Muscle layer of colon (tissue), 2 donors: ENCODE results near the gene TRPC4.

Experiments
- H3K27ac ChIP-seq: one replicate; pipeline ENCODE4 v1.7.0; 2013; ENCODE audit warnings: low read depth, mild to moderate bottlenecking, low read length, moderate library complexity
- H3K27me3 ChIP-seq, 2 donors: one replicate each; pipeline ENCODE4 v1.7.0; 2013; ENCODE audit warnings: low read length in 2 of 2, mild to moderate bottlenecking in 2 of 2; ENCODE audit not compliant: insufficient read depth in 2 of 2, control insufficient read depth in 1 of 2
- H3K36me3 ChIP-seq: one replicate; pipeline ENCODE4 v1.7.0; 2013; ENCODE audit warnings: mild to moderate bottlenecking, low read length; ENCODE audit not compliant: insufficient read depth
- H3K4me1 ChIP-seq: one replicate; pipeline ENCODE4 v1.7.0; 2013; ENCODE audit warnings: mild to moderate bottlenecking, low read length; ENCODE audit not compliant: insufficient read depth
- H3K4me3 ChIP-seq, 2 donors: one replicate each; pipeline ENCODE4 v1.7.0; 2013; ENCODE audit warnings: low read length in 2 of 2, low read depth in 1 of 2, mild to moderate bottlenecking in 1 of 2, moderate library complexity in 1 of 2
- H3K9ac ChIP-seq: one replicate; pipeline ENCODE4 v1.7.0; 2013; ENCODE audit warnings: low read length
- H3K9me3 ChIP-seq: one replicate; pipeline ENCODE4 v1.7.0; 2013; ENCODE audit warnings: mild to moderate bottlenecking, low read length
- donor health status: abdominal sarcoma.
- donor health status: Adenocarcinoma of cecum.

Gene TRPC4

GRCh38 chr13:37716420-37717195, 153.0 kb downstream of the TRPC4 start:
- Histone ChIP-seq H3K4me3 (no peak overlapping the region), H3K9me3 (no peaks in the 10 kb centered on the region), H3K9ac (no peak overlapping the region), H3K4me1 (peaks cover 11% of the 10 kb centered on the region), H3K27me3 (no peaks in the 10 kb centered on the region), H3K36me3 (no peaks in the 10 kb centered on the region), H3K27ac (no peak overlapping the region)

DNA sequence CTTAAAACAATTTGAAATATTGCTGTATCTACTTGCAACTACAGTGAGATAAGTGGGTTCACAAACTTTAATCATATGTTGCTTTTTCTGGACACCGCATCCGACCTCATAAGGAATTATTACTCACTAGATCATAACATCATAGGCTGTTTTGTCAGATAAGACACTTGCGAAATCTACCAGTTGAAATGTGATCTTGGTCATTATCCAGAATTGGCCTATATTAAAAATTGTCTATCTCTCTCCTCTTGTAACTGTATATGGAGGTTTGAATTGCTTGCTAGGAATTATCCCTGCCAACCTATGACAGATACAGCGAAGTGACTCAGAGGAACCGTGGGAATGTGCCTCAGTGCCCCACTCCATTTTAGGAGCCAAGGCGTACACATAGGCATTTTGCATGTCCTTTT, 154.0 kb downstream of the TRPC4 start:
- H3K9me3 ChIP-seq, result no peaks in the 10 kb centered on the region
- H3K27me3 ChIP-seq, result no peaks in the 10 kb centered on the region
- no peak overlapping the region for H3K9ac ChIP-seq
- H3K4me3 ChIP-seq, result no peak overlapping the region
- H3K4me1 ChIP-seq, result peaks cover 11% of the 10 kb centered on the region
- no peak overlapping the region for H3K27ac ChIP-seq
- H3K36me3 ChIP-seq, result no peaks in the 10 kb centered on the region

GRCh38 chr13:37709318-37709717, 160.3 kb downstream of the TRPC4 start:
- Histone ChIP-seq H3K9me3 (no peaks in the 10 kb centered on the region), H3K4me3 (no peak overlapping the region), H3K9ac (no peak overlapping the region), H3K27me3 (no peaks in the 10 kb centered on the region), H3K27ac (no peak overlapping the region), H3K4me1 (peaks cover 8% of the 10 kb centered on the region), H3K36me3 (no peaks in the 10 kb centered on the region)

DNA sequence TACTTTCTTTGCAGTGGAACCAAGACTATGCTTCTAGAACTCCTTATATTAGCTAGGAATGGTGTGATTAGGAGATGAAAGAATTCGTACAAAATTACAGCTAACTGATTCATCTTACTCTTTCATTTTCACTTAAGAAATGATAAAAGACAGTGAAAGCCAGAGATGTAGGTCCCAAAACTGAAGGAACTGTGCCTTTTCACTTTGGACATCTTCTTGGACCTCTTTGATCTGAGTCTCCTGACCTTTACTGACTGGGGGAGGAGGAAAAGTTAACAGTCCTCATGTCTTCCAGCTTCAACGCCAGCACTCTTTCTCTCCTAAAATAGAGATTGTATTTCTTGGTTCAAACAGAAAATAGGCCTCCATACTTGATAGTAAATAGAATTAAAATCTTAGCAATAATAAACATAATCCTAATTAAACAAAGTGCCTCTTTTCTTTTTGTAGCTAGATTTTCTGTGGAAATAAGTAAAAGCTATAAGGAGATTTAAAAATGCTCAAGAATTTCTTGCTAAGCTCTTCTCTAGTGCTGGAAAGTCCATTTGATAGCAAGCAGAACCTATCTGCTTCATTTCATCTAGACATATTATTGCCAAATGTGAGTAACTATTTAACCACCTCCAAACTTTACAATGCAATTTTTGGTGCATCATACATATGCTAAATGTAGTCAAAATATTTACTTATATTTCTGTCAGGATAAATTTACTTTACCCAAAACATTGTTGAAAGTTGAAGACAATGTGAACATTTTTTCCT, 161.7 kb downstream of the TRPC4 start:
- Histone ChIP-seq H3K4me3 (no peak overlapping the region), H3K9me3 (no peaks in the 10 kb centered on the region), H3K27ac (peak overlapping the region; percentile 14), H3K4me1 (peaks cover 8% of the 10 kb centered on the region), H3K27me3 (no peaks in the 10 kb centered on the region), H3K36me3 (no peaks in the 10 kb centered on the region), H3K9ac (no peak overlapping the region)

DNA sequence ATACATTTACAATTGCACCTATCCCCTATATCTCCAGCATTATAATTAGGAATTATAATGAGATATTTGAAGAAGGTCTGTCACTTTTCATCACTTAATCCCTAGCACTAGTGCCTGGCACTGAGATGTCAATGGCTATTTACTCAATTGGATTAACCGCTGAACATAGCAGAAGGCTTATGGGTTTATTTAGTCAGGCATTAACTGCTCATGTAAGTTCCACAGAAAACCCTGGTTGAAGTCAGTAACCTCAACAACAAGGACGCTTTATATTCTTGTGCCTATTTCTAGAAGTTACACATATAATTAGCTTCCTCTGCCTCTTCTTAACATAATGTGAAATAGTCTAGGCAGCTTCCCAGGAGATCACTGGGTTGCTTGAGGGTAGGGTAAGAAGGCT, 163.5 kb downstream of the TRPC4 start:
- no peaks in the 10 kb centered on the region for H3K27me3 ChIP-seq
- no peak overlapping the region for H3K27ac ChIP-seq
- H3K9ac ChIP-seq, result no peak overlapping the region
- no peaks in the 10 kb centered on the region for H3K9me3 ChIP-seq
- H3K36me3 ChIP-seq, result no peaks in the 10 kb centered on the region
- H3K4me3 ChIP-seq, result no peak overlapping the region
- peaks cover 18% of the 10 kb centered on the region for H3K4me1 ChIP-seq

GRCh38 chr13:37701972-37702371, 167.6 kb downstream of the TRPC4 start:
- H3K4me1 ChIP-seq, result peaks cover 11% of the 10 kb centered on the region
- H3K9me3 ChIP-seq, result no peaks in the 10 kb centered on the region
- H3K4me3 ChIP-seq, result no peak overlapping the region
- no peak overlapping the region for H3K27ac ChIP-seq
- H3K9ac ChIP-seq, result no peak overlapping the region
- no peaks in the 10 kb centered on the region for H3K36me3 ChIP-seq
- no peaks in the 10 kb centered on the region for H3K27me3 ChIP-seq

DNA sequence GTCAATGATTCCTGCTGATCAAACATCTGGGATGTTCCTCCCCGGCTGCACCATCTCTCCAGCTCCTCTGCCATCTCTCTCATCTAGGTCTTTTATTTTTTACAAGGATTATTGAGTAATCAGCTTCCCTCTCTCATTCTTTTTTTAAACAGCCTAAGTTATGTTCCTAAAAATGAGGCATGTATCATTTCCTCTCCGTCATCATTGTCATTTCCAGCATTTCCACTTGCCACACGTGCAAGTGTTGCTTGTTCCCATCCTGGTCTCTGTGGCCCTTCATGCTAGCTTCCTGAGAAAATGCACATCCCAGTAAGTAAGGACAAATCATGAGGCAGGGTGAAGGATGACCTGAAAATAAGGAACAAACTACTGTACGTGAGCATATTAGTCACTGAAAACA, 168.3 kb downstream of the TRPC4 start:
- no peak overlapping the region for H3K4me3 ChIP-seq
- H3K36me3 ChIP-seq, result no peaks in the 10 kb centered on the region
- H3K27me3 ChIP-seq, result no peaks in the 10 kb centered on the region
- no peaks in the 10 kb centered on the region for H3K9me3 ChIP-seq
- peaks cover 11% of the 10 kb centered on the region for H3K4me1 ChIP-seq
- no peak overlapping the region for H3K27ac ChIP-seq
- no peak overlapping the region for H3K9ac ChIP-seq

DNA sequence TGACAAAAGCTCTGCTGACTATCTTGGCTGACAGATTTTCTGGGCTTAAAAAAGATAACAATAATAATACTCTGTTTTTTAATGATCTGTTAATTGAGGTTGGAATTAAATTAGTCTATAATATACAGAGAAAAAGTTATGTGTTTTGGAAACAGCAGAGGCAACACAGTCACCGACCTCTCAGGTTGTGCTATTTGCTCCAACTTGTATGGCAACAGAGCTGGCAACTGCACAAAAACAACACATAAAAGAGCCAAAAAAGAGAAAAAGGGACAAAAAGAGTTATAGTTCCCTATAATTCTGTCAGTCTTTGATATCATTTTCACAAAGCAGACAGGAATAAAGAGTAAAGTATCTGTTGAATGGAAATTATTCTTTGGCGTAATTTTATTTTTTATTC, 168.7 kb downstream of the TRPC4 start:
- Histone ChIP-seq H3K27me3 (no peaks in the 10 kb centered on the region), H3K27ac (no peak overlapping the region), H3K9ac (no peak overlapping the region), H3K9me3 (no peaks in the 10 kb centered on the region), H3K4me3 (no peak overlapping the region), H3K36me3 (no peaks in the 10 kb centered on the region), H3K4me1 (peaks cover 11% of the 10 kb centered on the region)

DNA sequence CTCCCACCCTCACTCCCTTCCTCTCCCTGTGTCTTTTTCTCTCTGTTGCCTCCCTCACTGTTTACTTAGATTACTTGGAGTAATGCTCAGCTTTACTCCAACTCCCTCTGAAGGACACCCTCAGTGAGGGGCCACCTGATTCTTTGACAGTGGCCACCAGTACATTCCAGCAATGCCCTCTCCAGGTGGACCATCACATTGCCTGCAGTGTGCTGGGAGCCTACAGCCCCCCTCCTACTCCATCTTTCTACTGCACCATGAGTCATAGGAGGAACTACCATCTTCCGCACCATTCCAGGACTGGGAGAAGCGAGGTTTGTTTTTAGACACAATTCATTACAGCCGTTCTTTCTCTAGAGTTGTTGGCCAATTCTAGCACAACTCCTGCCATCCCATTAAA, 174.4 kb downstream of the TRPC4 start:
- no peak overlapping the region for H3K4me3 ChIP-seq
- no peaks in the 10 kb centered on the region for H3K9me3 ChIP-seq
- no peaks in the 10 kb centered on the region for H3K27me3 ChIP-seq
- no peaks in the 10 kb centered on the region for H3K36me3 ChIP-seq
- H3K9ac ChIP-seq, result no peak overlapping the region
- no peak overlapping the region for H3K27ac ChIP-seq
- H3K4me1 ChIP-seq, result no peaks in the 10 kb centered on the region

DNA sequence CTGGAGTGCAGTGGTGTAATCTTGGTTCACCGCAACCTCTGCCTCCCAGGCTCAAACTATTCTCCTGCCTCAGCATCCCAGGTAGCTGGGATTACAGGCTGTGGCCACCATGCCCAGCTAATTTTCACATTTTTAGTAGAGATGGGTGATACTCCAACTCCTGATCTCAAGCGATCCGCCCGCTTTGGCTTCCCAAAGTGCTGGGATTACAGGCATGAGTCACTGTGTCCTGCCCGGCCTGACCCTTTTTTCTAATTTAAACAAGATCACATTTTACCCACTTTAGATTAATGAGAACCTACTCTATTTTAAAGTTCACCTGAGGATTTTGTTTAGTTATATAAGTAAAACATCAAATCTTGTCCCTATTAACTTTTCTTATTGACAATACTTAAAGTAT, 179.2 kb downstream of the TRPC4 start:
- no peak overlapping the region for H3K27ac ChIP-seq
- no peaks in the 10 kb centered on the region for H3K27me3 ChIP-seq
- H3K9ac ChIP-seq, result no peak overlapping the region
- H3K36me3 ChIP-seq, result no peaks in the 10 kb centered on the region
- no peaks in the 10 kb centered on the region for H3K4me1 ChIP-seq
- no peak overlapping the region for H3K4me3 ChIP-seq
- no peaks in the 10 kb centered on the region for H3K9me3 ChIP-seq

GRCh38 chr13:37686501-37686900, 183.1 kb downstream of the TRPC4 start:
- H3K9me3 ChIP-seq, result no peaks in the 10 kb centered on the region
- no peaks in the 10 kb centered on the region for H3K4me1 ChIP-seq
- no peaks in the 10 kb centered on the region for H3K36me3 ChIP-seq
- no peak overlapping the region for H3K9ac ChIP-seq
- H3K27ac ChIP-seq, result no peak overlapping the region
- no peaks in the 10 kb centered on the region for H3K27me3 ChIP-seq
- no peak overlapping the region for H3K4me3 ChIP-seq

DNA sequence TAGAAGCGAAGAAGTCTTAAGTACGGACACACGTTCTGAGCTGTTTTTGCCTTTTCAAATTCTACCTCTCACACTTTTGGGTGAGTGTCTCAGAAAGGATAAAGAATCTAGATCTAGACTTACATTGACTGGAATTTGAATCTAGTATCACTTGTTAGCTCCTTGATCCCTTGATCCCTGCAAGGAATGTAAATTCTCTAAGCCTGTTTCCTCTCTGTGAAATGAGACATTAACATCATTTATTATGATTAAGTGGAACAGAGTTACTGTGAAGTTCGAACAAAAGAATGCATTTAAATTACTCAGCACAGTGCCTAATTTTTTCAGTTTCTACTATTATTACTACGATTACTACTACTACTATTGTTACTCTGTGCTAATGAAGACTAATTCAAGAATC, 184.4 kb downstream of the TRPC4 start:
- H3K4me3 ChIP-seq, result no peak overlapping the region
- no peaks in the 10 kb centered on the region for H3K27me3 ChIP-seq
- H3K9ac ChIP-seq, result no peak overlapping the region
- no peak overlapping the region for H3K27ac ChIP-seq
- H3K36me3 ChIP-seq, result no peaks in the 10 kb centered on the region
- H3K9me3 ChIP-seq, result no peaks in the 10 kb centered on the region
- no peaks in the 10 kb centered on the region for H3K4me1 ChIP-seq
